NK-92 (cell line): ENCODE measurements around the gene PODN.

ENCODE experiments used
- DNase-seq: peaks from one replicate; lab custom pipeline; 2025; ENCODE audit not compliant: unreplicated experiment; lab: John Stamatoyannopoulos, UW

The PODN gene

GRCh38 chr1:53073868-53074311, 11.9 kb downstream of the PODN start:
- no peak for DNase-seq

GRCh38 chr1:53074313-53075154, 12.5 kb downstream of the PODN start:
- no peak for DNase-seq

GRCh38 chr1:53075206-53075605, 13.2 kb downstream of the PODN start:
- no peak for DNase-seq

- no peak for DNase-seq
Observed at GRCh38 chr1:53075761-53076163, 13.7 kb downstream of the PODN start.

GRCh38 chr1:53076165-53076564, 14.2 kb downstream of the PODN start:
- no peak for DNase-seq

- no peak for DNase-seq
Observed at GRCh38 chr1:53076721-53077598, 14.9 kb downstream of the PODN start.

- DNase-seq: no peak
Observed at GRCh38 chr1:53077599-53077965, 15.6 kb downstream of the PODN start.

GRCh38 chr1:53078333-53079101, 16.5 kb downstream of the PODN start:
- no peak for DNase-seq

- no peak for DNase-seq
Observed at GRCh38 chr1:53079251-53079650, 17.2 kb downstream of the PODN start.

- DNase-seq: no peak
Observed at GRCh38 chr1:53080041-53080440, 18.0 kb downstream of the PODN start.

GRCh38 chr1:53080769-53081168, 18.8 kb downstream of the PODN start:
- DNase-seq: no peak

- DNase-seq: no peak
Observed at GRCh38 chr1:53081384-53082066, 19.5 kb downstream of the PODN start.

GRCh38 chr1:53082826-53083455, 20.9 kb downstream of the PODN start:
- no peak for DNase-seq

GRCh38 chr1:53083636-53084588, 21.9 kb downstream of the PODN start:
- DNase-seq: no peak

- DNase-seq: no peak
Observed at GRCh38 chr1:53084589-53084971, 22.6 kb downstream of the PODN start.

GRCh38 chr1:53085405-53085804, 23.4 kb downstream of the PODN start:
- DNase-seq: no peak

GRCh38 chr1:53086491-53087070, 24.6 kb downstream of the PODN start:
- no peak for DNase-seq

GRCh38 chr1:53087332-53088285, 25.6 kb downstream of the PODN start:
- DNase-seq: no peak
